Measurements from ENCODE around the gene LAMC1. TPM values are rescaled to one million over a fixed set of nuclear protein-coding genes. Genes with fewer than 3 reads are reported as not detected.

Gene LAMC1
- total and polyA plus RNA-seq, 2 experiments from 2014 or later: 78.4 to 185 TPM

GRCh38 chr1:183003203-183003602 lies 20.0 kb upstream of the LAMC1 start:
- no peak overlapping the region for H2AFZ ChIP-seq
- no peak overlapping the region for H3K27ac ChIP-seq
- no peak overlapping the region for H3K4me2 ChIP-seq
- H4K20me1 ChIP-seq (ENCODE audit: insufficient read depth, poor library complexity, severe bottlenecking): no peaks in the 10 kb centered on the region
- H3K9me2 ChIP-seq (replicated peaks; ENCODE audit: insufficient read depth): no peaks in the 10 kb centered on the region
- no peaks in the 10 kb centered on the region for H3K27me3 ChIP-seq
- TF ChIP-seq EZH2 (IDR thresholded peaks at IDR 0.05; ENCODE audit: borderline replicate concordance): no peak
- no peaks in the 10 kb centered on the region for H3K79me2 ChIP-seq
- no peak overlapping the region for H3K4me3 ChIP-seq
- no peak for DNase-seq (ENCODE audit: low spot score)
- no peaks in the 10 kb centered on the region for H3K9me3 ChIP-seq (ENCODE audit: low read depth)
- no peaks in the 10 kb centered on the region for H3K4me1 ChIP-seq (ENCODE audit: insufficient read depth)
- 71% methylated on average over 4 of the region's 4 CpGs for WGBS (ENCODE audit: low lambda C conversion rate, missing lambda C conversion rate)
- no peaks in the 10 kb centered on the region for H3K36me3 ChIP-seq (replicated peaks; ENCODE audit: insufficient read depth, low read depth)

GRCh38 chr1:183004141-183004540 lies 19.1 kb upstream of the LAMC1 start:
- H4K20me1 ChIP-seq (ENCODE audit: insufficient read depth, poor library complexity, severe bottlenecking): no peaks in the 10 kb centered on the region
- no peak overlapping the region for H3K4me2 ChIP-seq
- 100% methylated on average over 2 of the region's 2 CpGs for WGBS (ENCODE audit: low lambda C conversion rate, missing lambda C conversion rate)
- H3K4me3 ChIP-seq: no peak overlapping the region
- no peak for TF ChIP-seq EZH2phosphoT487 (IDR thresholded peaks at IDR 0.05; ENCODE audit: low read depth, severe bottlenecking, unreplicated experiment)
- no peak for TF ChIP-seq CTCF (IDR thresholded peaks at IDR 0.05; ENCODE audit: poor library complexity)
- TF ChIP-seq EZH2 (IDR thresholded peaks at IDR 0.05; ENCODE audit: borderline replicate concordance): no peak
- no peaks in the 10 kb centered on the region for H3K4me1 ChIP-seq (ENCODE audit: insufficient read depth)
- H2AFZ ChIP-seq: no peak overlapping the region
- no peaks in the 10 kb centered on the region for H3K9me3 ChIP-seq (ENCODE audit: low read depth)
- DNase-seq (ENCODE audit: low spot score): no peak
- no peak overlapping the region for H3K27ac ChIP-seq
- no peaks in the 10 kb centered on the region for H3K27me3 ChIP-seq
- H3K79me2 ChIP-seq: no peaks in the 10 kb centered on the region
- no peaks in the 10 kb centered on the region for H3K9me2 ChIP-seq (replicated peaks; ENCODE audit: insufficient read depth)
- no peaks in the 10 kb centered on the region for H3K36me3 ChIP-seq (replicated peaks; ENCODE audit: insufficient read depth, low read depth)

- Histone ChIP-seq H3K4me1 (ENCODE audit: insufficient read depth) (no peaks in the 10 kb centered on the region), H3K27ac (no peak overlapping the region), H3K4me3 (no peak overlapping the region), H2AFZ (no peak overlapping the region), H3K27me3 (no peaks in the 10 kb centered on the region), H3K79me2 (no peaks in the 10 kb centered on the region), H3K9me2 (replicated peaks; ENCODE audit: insufficient read depth) (no peaks in the 10 kb centered on the region), H3K4me2 (no peak overlapping the region), H3K9me3 (ENCODE audit: low read depth) (no peaks in the 10 kb centered on the region), H4K20me1 (ENCODE audit: insufficient read depth, poor library complexity, severe bottlenecking) (no peaks in the 10 kb centered on the region), H3K36me3 (replicated peaks; ENCODE audit: insufficient read depth, low read depth) (no peaks in the 10 kb centered on the region)
- DNase-seq (ENCODE audit: low spot score): no peak
- no peak for TF ChIP-seq EZH2phosphoT487 (IDR thresholded peaks at IDR 0.05; ENCODE audit: low read depth, severe bottlenecking, unreplicated experiment)
- WGBS (ENCODE audit: low lambda C conversion rate, missing lambda C conversion rate): 73% methylated on average over 4 of the region's 4 CpGs
Observed at GRCh38 chr1:183011859-183012258, 11.4 kb upstream of the LAMC1 start.

GRCh38 chr1:183012301-183012994 lies 10.8 kb upstream of the LAMC1 start:
- H4K20me1 ChIP-seq (ENCODE audit: insufficient read depth, poor library complexity, severe bottlenecking): no peaks in the 10 kb centered on the region
- H3K9me3 ChIP-seq (ENCODE audit: low read depth): no peaks in the 10 kb centered on the region
- H3K36me3 ChIP-seq (replicated peaks; ENCODE audit: insufficient read depth, low read depth): no peaks in the 10 kb centered on the region
- no peaks in the 10 kb centered on the region for H3K79me2 ChIP-seq
- H3K27ac ChIP-seq: no peak overlapping the region
- H3K4me1 ChIP-seq (ENCODE audit: insufficient read depth): no peaks in the 10 kb centered on the region
- TF ChIP-seq EZH2 (IDR thresholded peaks at IDR 0.05; ENCODE audit: borderline replicate concordance) (no peak), CTCF (IDR thresholded peaks at IDR 0.05; ENCODE audit: poor library complexity) (no peak), EZH2phosphoT487 (IDR thresholded peaks at IDR 0.05; ENCODE audit: low read depth, severe bottlenecking, unreplicated experiment) (no peak)
- no peak for DNase-seq (ENCODE audit: low spot score)
- H3K9me2 ChIP-seq (replicated peaks; ENCODE audit: insufficient read depth): no peaks in the 10 kb centered on the region
- H2AFZ ChIP-seq: no peak overlapping the region
- 92% methylated on average over 6 of the region's 6 CpGs for WGBS (ENCODE audit: low lambda C conversion rate, missing lambda C conversion rate)
- H3K4me3 ChIP-seq: no peak overlapping the region
- no peaks in the 10 kb centered on the region for H3K27me3 ChIP-seq
- H3K4me2 ChIP-seq: no peak overlapping the region

Data from hepatocyte (in vitro differentiated cells).